Osteoblast (primary cell): ENCODE results near the gene ASRGL1. TPM values are rescaled to one million over a fixed set of nuclear protein-coding genes. Genes with fewer than 3 reads are reported as not detected.

ENCODE experiments used
- DNase-seq: peaks from one replicate; pipeline ENCODE4 v3.0.0; 2011; ENCODE audit warnings: low spot score, mixed read lengths; ENCODE audit not compliant: insufficient read length; ENCODE audit errors: missing footprints
- H2AFZ ChIP-seq: 2 replicates; pipeline ENCODE4 v1.6.0; 2011; ENCODE audit warnings: mild to moderate bottlenecking, low read length
- H3K27ac ChIP-seq: 2 replicates; pipeline ENCODE4 v1.5.1; 2011; ENCODE audit warnings: mild to moderate bottlenecking, low read depth, low read length, moderate library complexity
- H3K27me3 ChIP-seq: 2 replicates; pipeline ENCODE4 v1.6.0; 2012; ENCODE audit warnings: mild to moderate bottlenecking, control low read depth, inconsistent platforms, low read length, moderate library complexity; ENCODE audit not compliant: insufficient read depth
- H3K36me3 ChIP-seq: 2 replicates; pipeline ENCODE4 v1.5.1; 2011; ENCODE audit warnings: mild to moderate bottlenecking, low read length, control low read depth, moderate library complexity; ENCODE audit not compliant: insufficient read depth
- H3K4me1 ChIP-seq: 2 replicates; pipeline ENCODE4 v1.5.1; 2011; ENCODE audit warnings: mild to moderate bottlenecking, low read length, control low read depth, moderate library complexity; ENCODE audit not compliant: insufficient read depth
- H3K4me2 ChIP-seq: 2 replicates; pipeline ENCODE4 v1.6.0; 2011; ENCODE audit warnings: mild to moderate bottlenecking, low read length; ENCODE audit not compliant: insufficient read depth
- H3K4me3 ChIP-seq: fragments of 200-600 bp; sonication (generic); 3 replicates; pipeline ENCODE4 v1.5.1; 2012; ENCODE audit warnings: mild to moderate bottlenecking, low read length, inconsistent platforms; ENCODE audit not compliant: insufficient read depth
- H3K79me2 ChIP-seq: 2 replicates; pipeline ENCODE4 v1.6.0; 2012; ENCODE audit warnings: mild to moderate bottlenecking, low read length, control low read depth, inconsistent platforms; ENCODE audit not compliant: insufficient read depth
- H3K9me3 ChIP-seq: 2 replicates; pipeline ENCODE4 v1.5.1; 2011; ENCODE audit warnings: low read depth, low read length, control low read depth
- H4K20me1 ChIP-seq: 2 replicates; pipeline ENCODE4 v1.6.0; 2012; ENCODE audit warnings: mild to moderate bottlenecking, low read length, control low read depth; ENCODE audit not compliant: insufficient read depth
- CTCF ChIP-seq: IDR thresholded peaks from 2 replicates; pipeline ENCODE4 v1.5.1; 2011; ENCODE audit warnings: mild to moderate bottlenecking, low read depth, low read length, moderate library complexity; ENCODE audit errors: extremely low read depth
- total RNA-seq: library from RNA; depleted of rRNA; stranded (reverse); fragments of >200 nt; gene quantifications from 2 replicates; pipeline ENCODE4 v1.2.3, GENCODE V29; 2012

The ASRGL1 gene
- total RNA-seq, 1 donor = 0.36 TPM

GRCh38 chr11:62418136-62418535, 80.9 kb downstream of the ASRGL1 start:
- Histone ChIP-seq H3K9me3 (no peaks in the 10 kb centered on the region), H2AFZ (no peak overlapping the region), H3K4me3 (no peak overlapping the region), H3K4me1 (peaks cover 9% of the 10 kb centered on the region), H3K36me3 (no peaks in the 10 kb centered on the region), H3K27ac (no peak overlapping the region), H3K27me3 (no peaks in the 10 kb centered on the region), H4K20me1 (no peaks in the 10 kb centered on the region), H3K79me2 (no peaks in the 10 kb centered on the region), H3K4me2 (no peak overlapping the region)
- DNase-seq = peak; percentile 44
- no peak for TF ChIP-seq CTCF

DNA sequence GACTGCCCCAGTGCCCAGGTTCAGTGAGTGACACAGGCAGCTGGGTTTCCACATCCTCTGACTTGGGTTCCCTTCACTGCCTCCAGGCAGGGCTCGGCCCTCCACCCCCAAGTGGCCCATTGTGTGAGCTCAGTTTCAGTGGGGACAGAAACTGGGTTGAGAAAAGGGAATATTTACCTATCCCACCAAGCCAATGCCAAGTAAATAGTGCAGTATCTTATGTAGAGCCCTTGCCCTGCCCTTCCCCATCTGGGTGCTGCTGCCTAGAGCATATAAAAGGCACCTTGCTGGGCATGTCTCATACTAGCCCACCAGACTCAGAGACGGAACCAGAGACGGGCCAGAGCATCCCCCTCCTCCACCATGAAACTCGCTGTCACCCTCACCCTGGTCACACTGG, 81.5 kb downstream of the ASRGL1 start, which contains the start of gene SCGB1A1:
SCGB1A1 (plus strand) TSS at position 301 of the 400 bp plus-strand sequence; CDS start at position 364, 63 bp downstream.
- Histone ChIP-seq H4K20me1 (no peaks in the 10 kb centered on the region), H3K4me1 (peaks cover 9% of the 10 kb centered on the region), H3K79me2 (no peaks in the 10 kb centered on the region), H3K9me3 (no peaks in the 10 kb centered on the region), H3K4me3 (no peak within 1 kb of the TSS), H3K4me2 (no peak within 1 kb of the TSS), H3K36me3 (no peaks in the 10 kb centered on the region), H3K27ac (no peak within 1 kb of the TSS), H2AFZ (peak within 1 kb of the TSS; percentile 74), H3K27me3 (no peaks in the 10 kb centered on the region)
- TF ChIP-seq CTCF = no peak
- DNase-seq = peak; percentile 44

GRCh38 chr11:62419314-62419929, 82.2 kb downstream of the ASRGL1 start:
- Histone ChIP-seq H3K4me2 (no peak overlapping the region), H2AFZ (peak overlapping the region; percentile 74)

More at GRCh38 chr11:62419314-62419929, 82.2 kb downstream of the ASRGL1 start:
- H3K27me3 ChIP-seq = no peaks in the 10 kb centered on the region
- DNase-seq = peak; percentile 41
- no peaks in the 10 kb centered on the region for H4K20me1 ChIP-seq
- H3K9me3 ChIP-seq = no peaks in the 10 kb centered on the region
- TF ChIP-seq CTCF = no peak
- H3K79me2 ChIP-seq = no peaks in the 10 kb centered on the region
- no peak overlapping the region for H3K4me3 ChIP-seq
- peaks cover 9% of the 10 kb centered on the region for H3K4me1 ChIP-seq
- no peaks in the 10 kb centered on the region for H3K36me3 ChIP-seq
- no peak overlapping the region for H3K27ac ChIP-seq
